Measurements from ENCODE around the gene KCNQ2.

The KCNQ2 gene

GRCh38 chr20:63469713-63470101 is 2.7 kb downstream of the KCNQ2 start:
- no peak for DNase-seq

- no peak for DNase-seq
These were observed 3.3 kb downstream of the KCNQ2 start for GRCh38 chr20:63469019-63469712.

- DNase-seq: no peak
These were observed 4.0 kb downstream of the KCNQ2 start for GRCh38 chr20:63468421-63468820.

GRCh38 chr20:63467294-63468083 is 5.0 kb downstream of the KCNQ2 start:
- no peak for DNase-seq

- no peak for DNase-seq
These were observed 5.6 kb downstream of the KCNQ2 start for GRCh38 chr20:63466861-63467260.

- no peak for DNase-seq
These were observed 6.1 kb downstream of the KCNQ2 start for GRCh38 chr20:63466250-63466825.

- DNase-seq: no peak
These were observed 6.8 kb downstream of the KCNQ2 start for GRCh38 chr20:63465380-63466249.

- no peak for DNase-seq
These were observed 8.2 kb downstream of the KCNQ2 start for GRCh38 chr20:63464289-63464635.

- DNase-seq: no peak
These were observed 8.8 kb downstream of the KCNQ2 start for GRCh38 chr20:63463400-63464288.

GRCh38 chr20:63462244-63462643 is 10.2 kb downstream of the KCNQ2 start:
- DNase-seq: no peak

GRCh38 chr20:63461104-63461763 is 11.2 kb downstream of the KCNQ2 start:
- DNase-seq: peak; percentile 26

GRCh38 chr20:63459070-63459380 is 13.4 kb downstream of the KCNQ2 start:
- no peak for DNase-seq

- no peak for DNase-seq
These were observed 14.0 kb downstream of the KCNQ2 start for GRCh38 chr20:63458170-63459069.

GRCh38 chr20:63457737-63458136 is 14.7 kb downstream of the KCNQ2 start:
- DNase-seq: no peak

GRCh38 chr20:63456429-63457284 is 15.8 kb downstream of the KCNQ2 start:
- DNase-seq: no peak

- no peak for DNase-seq
These were observed 16.9 kb downstream of the KCNQ2 start for GRCh38 chr20:63455568-63455859.

GRCh38 chr20:63454731-63455567 is 17.5 kb downstream of the KCNQ2 start:
- no peak for DNase-seq

- DNase-seq: no peak
These were observed 19.5 kb downstream of the KCNQ2 start for GRCh38 chr20:63452821-63453523.

Measured in OCI-M1 (cell line).